HL-60 (cell line): ENCODE measurements around the gene IKBKE.

Experiments used
- DNase-seq, 2 experiments: peaks; one replicate each; pipeline ENCODE4 v3.0.0-alpha.2; 2010 to 2020; ENCODE audit warnings: low read depth in 1 of 2, low spot score in 1 of 2
- H3K27ac ChIP-seq: fragments of 250-450 bp; sonication (Bioruptor Pico); replicated peaks from 2 replicates; pipeline ENCODE4 v1.5.1; 2020; ENCODE audit warnings: mild to moderate bottlenecking, moderate library complexity
- H3K27me3 ChIP-seq: fragments of 250-450 bp; sonication (Bioruptor Pico); 2 replicates; pipeline ENCODE4 v1.5.1; 2021; ENCODE audit warnings: mild to moderate bottlenecking, moderate library complexity; ENCODE audit not compliant: insufficient read depth, poor library complexity, severe bottlenecking
- H3K4me3 ChIP-seq: replicated peaks from 2 replicates; pipeline ENCODE4 v1.5.1; 2011; ENCODE audit warnings: mild to moderate bottlenecking, control low read depth, low read length; ENCODE audit not compliant: insufficient read depth
- CTCF ChIP-seq: IDR thresholded peaks from one replicate; pipeline ENCODE4 v1.5.1; 2011; ENCODE audit warnings: low read length, control low read depth, inconsistent platforms; ENCODE audit not compliant: insufficient read depth
- GABPA ChIP-seq: IDR thresholded peaks from 2 replicates; pipeline ENCODE4 v1.6.1; 2012; ENCODE audit warnings: low read depth
- POLR2AphosphoS5 ChIP-seq: IDR thresholded peaks from 2 replicates; pipeline ENCODE4 v1.6.1; 2012; ENCODE audit warnings: low read depth
- SPI1 ChIP-seq: IDR thresholded peaks from 2 replicates; pipeline ENCODE4 v1.6.1; 2012; ENCODE audit warnings: low read depth, mild to moderate bottlenecking, borderline replicate concordance
- TF ChIP-seq, protein P1 (sequence below): IDR thresholded peaks from 2 replicates; pipeline ENCODE4 v1.6.1; 2012; ENCODE audit warnings: low read depth; ENCODE audit not compliant: insufficient replicate concordance

The IKBKE gene

GRCh38 chr1:206448471-206448870 lies 21.8 kb upstream of the IKBKE start:
- DNase-seq: no peak
- H3K4me3 ChIP-seq: no peak overlapping the region
- H3K27me3 ChIP-seq: no peaks in the 10 kb centered on the region
- no peak overlapping the region for H3K27ac ChIP-seq
- TF ChIP-seq, protein P1, sequence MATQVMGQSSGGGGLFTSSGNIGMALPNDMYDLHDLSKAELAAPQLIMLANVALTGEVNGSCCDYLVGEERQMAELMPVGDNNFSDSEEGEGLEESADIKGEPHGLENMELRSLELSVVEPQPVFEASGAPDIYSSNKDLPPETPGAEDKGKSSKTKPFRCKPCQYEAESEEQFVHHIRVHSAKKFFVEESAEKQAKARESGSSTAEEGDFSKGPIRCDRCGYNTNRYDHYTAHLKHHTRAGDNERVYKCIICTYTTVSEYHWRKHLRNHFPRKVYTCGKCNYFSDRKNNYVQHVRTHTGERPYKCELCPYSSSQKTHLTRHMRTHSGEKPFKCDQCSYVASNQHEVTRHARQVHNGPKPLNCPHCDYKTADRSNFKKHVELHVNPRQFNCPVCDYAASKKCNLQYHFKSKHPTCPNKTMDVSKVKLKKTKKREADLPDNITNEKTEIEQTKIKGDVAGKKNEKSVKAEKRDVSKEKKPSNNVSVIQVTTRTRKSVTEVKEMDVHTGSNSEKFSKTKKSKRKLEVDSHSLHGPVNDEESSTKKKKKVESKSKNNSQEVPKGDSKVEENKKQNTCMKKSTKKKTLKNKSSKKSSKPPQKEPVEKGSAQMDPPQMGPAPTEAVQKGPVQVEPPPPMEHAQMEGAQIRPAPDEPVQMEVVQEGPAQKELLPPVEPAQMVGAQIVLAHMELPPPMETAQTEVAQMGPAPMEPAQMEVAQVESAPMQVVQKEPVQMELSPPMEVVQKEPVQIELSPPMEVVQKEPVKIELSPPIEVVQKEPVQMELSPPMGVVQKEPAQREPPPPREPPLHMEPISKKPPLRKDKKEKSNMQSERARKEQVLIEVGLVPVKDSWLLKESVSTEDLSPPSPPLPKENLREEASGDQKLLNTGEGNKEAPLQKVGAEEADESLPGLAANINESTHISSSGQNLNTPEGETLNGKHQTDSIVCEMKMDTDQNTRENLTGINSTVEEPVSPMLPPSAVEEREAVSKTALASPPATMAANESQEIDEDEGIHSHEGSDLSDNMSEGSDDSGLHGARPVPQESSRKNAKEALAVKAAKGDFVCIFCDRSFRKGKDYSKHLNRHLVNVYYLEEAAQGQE: no peak
- TF ChIP-seq GABPA: no peak
- TF ChIP-seq CTCF: no peak
- no peak for TF ChIP-seq POLR2AphosphoS5
- TF ChIP-seq SPI1: no peak

DNA sequence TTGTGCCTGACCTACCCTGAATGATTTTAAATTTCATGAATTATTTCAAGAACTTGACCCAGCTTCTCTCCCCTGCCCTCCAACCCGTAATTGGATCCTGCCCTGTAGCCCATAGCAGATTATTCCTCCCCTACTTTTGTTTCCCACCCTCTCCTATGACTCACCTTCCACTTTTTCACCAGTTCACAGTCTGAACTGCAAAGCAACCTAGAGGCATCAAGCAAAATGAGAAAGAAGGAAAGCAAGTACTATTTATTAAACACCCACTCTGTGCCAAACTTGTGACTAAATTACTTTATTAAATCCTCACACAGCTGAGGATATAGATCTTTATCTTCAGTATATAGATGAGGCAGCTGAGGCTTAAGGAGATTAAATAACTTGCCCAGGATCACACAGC lies 20.7 kb upstream of the IKBKE start:
- Histone ChIP-seq H3K27ac (no peak overlapping the region), H3K27me3 (no peaks in the 10 kb centered on the region), H3K4me3 (no peak overlapping the region)
- TF ChIP-seq SPI1 (no peak), GABPA (no peak), POLR2AphosphoS5 (no peak)
- TF ChIP-seq, protein P1: no peak
- DNase-seq: no peak

DNA sequence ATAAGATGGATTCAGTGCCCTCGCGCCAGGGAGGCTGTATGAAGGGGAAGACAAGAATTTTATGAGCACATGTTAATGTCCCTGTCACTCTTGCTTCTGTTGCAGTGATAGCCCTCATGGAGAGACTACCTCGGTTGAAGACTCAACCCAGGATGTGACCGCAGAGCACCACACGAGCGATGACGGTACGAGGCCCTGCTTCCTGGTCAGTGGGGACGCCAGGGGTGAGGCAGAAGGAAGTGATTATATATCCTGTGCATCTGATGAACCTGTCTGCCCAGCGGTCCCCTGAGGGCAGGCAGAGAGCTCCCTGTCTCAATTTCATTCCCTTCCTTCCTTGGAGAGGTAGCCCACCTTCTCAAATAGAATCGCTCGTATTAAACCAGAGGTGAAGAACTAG lies 20.0 kb upstream of the IKBKE start:
- H3K27me3 ChIP-seq: no peaks in the 10 kb centered on the region
- H3K27ac ChIP-seq: no peak overlapping the region
- TF ChIP-seq CTCF: no peak
- TF ChIP-seq, protein P1: no peak
- TF ChIP-seq POLR2AphosphoS5: no peak
- TF ChIP-seq SPI1: no peak
- no peak for TF ChIP-seq GABPA
- H3K4me3 ChIP-seq: no peak overlapping the region
- DNase-seq: no peak
